GM12891 (cell line): Measurements from ENCODE around the gene SNX24.

Source experiments
- POLR2A ChIP-seq: IDR thresholded peaks from 2 replicates; pipeline ENCODE4 v1.6.1; 2011; ENCODE audit warnings: low read depth, low read length, control low read depth
- POLR2AphosphoS5 ChIP-seq: IDR thresholded peaks from 2 replicates; pipeline ENCODE4 v1.6.1; 2011; ENCODE audit warnings: low read depth, low read length, control low read depth
- SPI1 ChIP-seq: IDR thresholded peaks from 2 replicates; pipeline ENCODE4 v1.6.1; 2011; ENCODE audit warnings: low read depth, low read length, control low read depth

DNA sequence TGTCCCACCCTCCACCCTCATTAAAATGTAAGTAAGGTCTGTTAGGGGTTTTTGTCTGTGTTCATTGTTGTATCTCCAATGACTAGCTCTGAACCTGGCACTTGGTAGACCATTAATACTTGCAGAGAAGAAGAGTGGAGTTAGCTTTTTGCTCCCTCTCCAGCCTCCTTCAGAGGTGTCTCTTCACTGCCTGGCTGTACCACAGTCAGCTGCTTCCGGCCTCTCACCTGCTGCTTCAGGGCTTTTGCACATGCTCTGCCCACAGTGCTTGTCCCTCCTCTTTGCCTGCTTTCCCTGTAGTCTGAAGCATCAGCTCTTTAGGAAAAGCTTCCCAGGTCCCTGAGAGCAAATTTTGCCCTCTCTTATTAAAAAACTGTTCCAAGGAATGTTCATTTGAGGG lies 83.6 kb downstream of the SNX24 start:
- no peak for TF ChIP-seq POLR2AphosphoS5
- TF ChIP-seq POLR2A, result no peak
- TF ChIP-seq SPI1, result no peak
